Aorta (tissue), 5 donors: Measurements from ENCODE around the gene ZFHX3. TPM values are rescaled to one million over a fixed set of nuclear protein-coding genes. Genes with fewer than 3 reads are reported as not detected.

Source experiments
- ATAC-seq: fragments of 200-7000 bp; cut with Tn5 transposase; one replicate; pipeline ENCODE4 v1.9.1; 2022; ENCODE audit warnings: moderate library complexity; ENCODE audit not compliant: low FRiP score
- DNase-seq, 2 donors: peaks; one replicate each; pipeline ENCODE4 v3.0.0-alpha.2; 2020
- H3K27ac ChIP-seq, 2 donors: one replicate each; pipeline ENCODE4 v1.5.1; 2013; ENCODE audit warnings: low read length in 2 of 2, mild to moderate bottlenecking in 2 of 2, moderate library complexity in 2 of 2, control low read depth in 1 of 2, inconsistent platforms in 1 of 2, low read depth in 1 of 2
- H3K27me3 ChIP-seq, 2 donors: one replicate each; pipeline ENCODE4 v1.6.1; 2013; ENCODE audit warnings: control low read depth in 1 of 2, low read length in 1 of 2, mild to moderate bottlenecking in 1 of 2, moderate library complexity in 1 of 2; ENCODE audit not compliant: insufficient read depth in 2 of 2, control insufficient read depth in 1 of 2
- H3K36me3 ChIP-seq, 2 donors: one replicate each; pipeline ENCODE4 v1.6.1; 2013; ENCODE audit warnings: control low read depth in 1 of 2, low read length in 1 of 2, mild to moderate bottlenecking in 1 of 2; ENCODE audit not compliant: insufficient read depth in 2 of 2, control insufficient read depth in 1 of 2
- H3K4me1 ChIP-seq, 2 donors: one replicate each; pipeline ENCODE4 v1.6.1; 2013; ENCODE audit warnings: low read length in 2 of 2, control low read depth in 1 of 2, mild to moderate bottlenecking in 1 of 2, moderate library complexity in 1 of 2; ENCODE audit not compliant: insufficient read depth in 2 of 2, control insufficient read depth in 1 of 2
- H3K4me3 ChIP-seq, 2 donors: one replicate each; pipeline ENCODE4 v1.5.1; 2013; ENCODE audit warnings: low read length in 2 of 2, control low read depth in 1 of 2, mild to moderate bottlenecking in 1 of 2
- H3K9me3 ChIP-seq: one replicate; pipeline ENCODE4 v1.6.1; 2013; ENCODE audit warnings: mild to moderate bottlenecking, low read length; ENCODE audit not compliant: control insufficient read depth
- WGBS, 2 donors: extraction: QIAGEN DNeasy Blood & Tissue Kit; methylation state at CpG; one replicate each; pipeline ENCODE4 v1.1.7; 2013; 5-methylcytosine and 5-hydroxymethylcytosine counted together
- intact Hi-C, 2 donors: fragments of 100-400 bp; cut with DNase I; formaldehyde crosslinking; loops; one replicate each; pipeline versions ENCODE4 v1.14.2 to v1.15.0; 2022
- polyA plus RNA-seq, 2 donors: library from polyadenylated mRNA; stranded (reverse); fragments of 200-250 nt; gene quantifications; one replicate each; pipeline ENCODE4 v1.2.3, GENCODE V29; 2013
- total RNA-seq, 2 donors: library from RNA; stranded (reverse); fragmentation: NEBNext Ultra II Directional; extraction: Animal tissue kit (Norgen Biotek cat#: 25700); gene quantifications; one replicate each; pipeline ENCODE4 v1.2.1, GENCODE V29; 2021
- donor health status: healthy with polysubstance abuse.
- donor health status: Bipolar disorder and iron deficiency.
- donor health status: DM: no; HTN: no; CAD: no.
- donor health status: DM: no; HTN: no; CAD: no.
- donor health status: DM: yes; HTN: yes; CAD: no.

ZFHX3 gene
- total and polyA plus RNA-seq, 4 donors: 4.3 to 96.9 (median 37.7) TPM

GRCh38 chr16:73071131-73071940 lies 23.4 kb upstream of the ZFHX3 start:
- WGBS, 2 donors: 4 to 5% methylated on average over 17 of the region's 17 CpGs
- H3K27ac ChIP-seq: peak overlapping the region; percentile 20 to 71
- no peak overlapping the region for H3K4me3 ChIP-seq
- DNase-seq (peak; percentile 74 to 83), ATAC-seq (no peak)
- no peaks in the 10 kb centered on the region for H3K9me3 ChIP-seq
- no peaks in the 10 kb centered on the region for H3K36me3 ChIP-seq
- H3K4me1 ChIP-seq: peaks cover 3 to 5% of the 10 kb centered on the region in 2 donors
- H3K27me3 ChIP-seq: no peaks in the 10 kb centered on the region
- intact Hi-C loops: no loop called here

- Histone ChIP-seq H3K4me3 (peak overlapping the region in 1 of 2 donors; percentile 13), H3K4me1 (peaks cover 2 to 4% of the 10 kb centered on the region in 2 donors), H3K36me3 (no peaks in the 10 kb centered on the region), H3K27ac (peak overlapping the region; percentile 99 to 100), H3K9me3 (no peaks in the 10 kb centered on the region), H3K27me3 (no peaks in the 10 kb centered on the region)
- ATAC-seq (no peak), DNase-seq (peak in 1 of 2 donors; percentile 6)
- intact Hi-C loops: loop anchor here in 1 of 2 donors (5.0 kb wide), 1 partner anchor 222 kb away; no protein-coding TSS in a partner anchor
- WGBS, 2 donors: 28 to 30% methylated on average over 5 of the region's 5 CpGs
Measured at GRCh38 chr16:73069581-73070262, 21.8 kb upstream of the ZFHX3 start.

GRCh38 chr16:73068541-73069401 lies 20.8 kb upstream of the ZFHX3 start:
- peak; percentile 90 for ATAC-seq
- no peak overlapping the region for H3K4me3 ChIP-seq
- H3K9me3 ChIP-seq: no peaks in the 10 kb centered on the region
- no peaks in the 10 kb centered on the region for H3K27me3 ChIP-seq
- no peaks in the 10 kb centered on the region for H3K36me3 ChIP-seq
- intact Hi-C loops: loop anchor here in 1 of 2 donors (5.0 kb wide), 1 partner anchor 221 kb away; no protein-coding TSS in a partner anchor
- 1 to 3% methylated on average over 12 of the region's 12 CpGs for WGBS, 2 donors
- peak; percentile 93 to 95 for DNase-seq
- H3K4me1 ChIP-seq: peaks cover 2 to 4% of the 10 kb centered on the region in 2 donors
- peak overlapping the region; percentile 99 to 100 for H3K27ac ChIP-seq

- H3K9me3 ChIP-seq: no peaks in the 10 kb centered on the region
- no peak for ATAC-seq
- H3K36me3 ChIP-seq: no peaks in the 10 kb centered on the region
- no peak overlapping the region for H3K4me3 ChIP-seq
- peaks cover 2 to 4% of the 10 kb centered on the region in 2 donors for H3K4me1 ChIP-seq
- peak; percentile 38 to 52 for DNase-seq
- intact Hi-C loops: loop anchor here in 1 of 2 donors (2.0 to 5.0 kb wide), 2 partner anchors 105 to 221 kb away; no protein-coding TSS in a partner anchor
- no peaks in the 10 kb centered on the region for H3K27me3 ChIP-seq
- H3K27ac ChIP-seq: peak overlapping the region; percentile 95 to 99
- 28 to 38% methylated on average over 5 of the region's 5 CpGs for WGBS, 2 donors
Measured at GRCh38 chr16:73067671-73068540, 20.0 kb upstream of the ZFHX3 start.

GRCh38 chr16:73066927-73067670 lies 19.2 kb upstream of the ZFHX3 start:
- Histone ChIP-seq H3K9me3 (no peaks in the 10 kb centered on the region), H3K4me3 (no peak overlapping the region), H3K27ac (peak overlapping the region; percentile 95 to 99), H3K4me1 (peaks cover 2 to 4% of the 10 kb centered on the region in 2 donors), H3K36me3 (no peaks in the 10 kb centered on the region), H3K27me3 (no peaks in the 10 kb centered on the region)
- DNase-seq: peak; percentile 75 to 83
- WGBS, 2 donors: 2 to 5% methylated on average over 24 of the region's 24 CpGs
- intact Hi-C loops: loop anchor here in 1 of 2 donors (2.0 to 5.0 kb wide), 2 partner anchors 106 to 220 kb away; no protein-coding TSS in a partner anchor
- no peak for ATAC-seq

- H3K36me3 ChIP-seq: no peaks in the 10 kb centered on the region
- DNase-seq (peak; percentile 57 to 72), ATAC-seq (no peak)
- H3K9me3 ChIP-seq: no peaks in the 10 kb centered on the region
- no peak overlapping the region for H3K4me3 ChIP-seq
- no peaks in the 10 kb centered on the region for H3K27me3 ChIP-seq
- 26 to 34% methylated on average over 39 to 49 of the region's 49 CpGs for WGBS, 2 donors
- peak overlapping the region; percentile 95 to 99 for H3K27ac ChIP-seq
- intact Hi-C loops: loop anchor here in 1 of 2 donors (2.0 to 5.0 kb wide), 2 partner anchors 106 to 219 kb away; no protein-coding TSS in a partner anchor
- peaks cover 2 to 4% of the 10 kb centered on the region in 2 donors for H3K4me1 ChIP-seq
Measured at GRCh38 chr16:73066331-73066926, 18.5 kb upstream of the ZFHX3 start.
